Lung (tissue), 12 donors: ENCODE data around the gene TMEM207. TPM values are rescaled to one million over a fixed set of nuclear protein-coding genes. Genes with fewer than 3 reads are reported as not detected.

Experiments
- ATAC-seq: fragments of 200-7000 bp; cut with Tn5 transposase; one replicate; pipeline ENCODE4 v1.9.1; 2020; ENCODE audit warnings: moderate number of reproducible peaks; ENCODE audit not compliant: insufficient read depth, low FRiP score
- DNase-seq, 3 donors: peaks; one replicate each; pipeline ENCODE4 v3.0.0-alpha.2; 2013 to 2017
- H3K27ac ChIP-seq, 2 donors: one replicate each; pipeline ENCODE4 v1.5.1; 2013; ENCODE audit warnings: mild to moderate bottlenecking in 2 of 2, moderate library complexity in 2 of 2, control low read depth in 1 of 2, inconsistent platforms in 1 of 2, low read depth in 1 of 2, low read length in 1 of 2
- H3K27me3 ChIP-seq, 3 donors: one replicate each; pipeline ENCODE4 v1.5.1; 2013; ENCODE audit warnings: low read length in 2 of 3; ENCODE audit not compliant: control insufficient read depth in 3 of 3, insufficient read depth in 3 of 3
- H3K36me3 ChIP-seq, 4 donors: one replicate each; pipeline ENCODE4 v1.5.1; 2013; ENCODE audit warnings: low read length in 4 of 4, mild to moderate bottlenecking in 1 of 4, moderate library complexity in 1 of 4; ENCODE audit not compliant: control insufficient read depth in 4 of 4, insufficient read depth in 4 of 4
- H3K4me1 ChIP-seq, 5 donors: one replicate each; pipeline ENCODE4 v1.5.1; 2013; ENCODE audit warnings: low read length in 5 of 5, mild to moderate bottlenecking in 2 of 5, moderate library complexity in 1 of 5; ENCODE audit not compliant: control insufficient read depth in 5 of 5, insufficient read depth in 5 of 5
- H3K4me3 ChIP-seq: one replicate; pipeline ENCODE4 v1.5.1; 2013; ENCODE audit warnings: mild to moderate bottlenecking, control low read depth, moderate library complexity
- H3K9ac ChIP-seq, 2 donors: one replicate each; pipeline ENCODE4 v1.5.1; 2013; ENCODE audit warnings: low read length in 2 of 2, control low read depth in 1 of 2; ENCODE audit not compliant: insufficient read depth in 1 of 2
- H3K9me3 ChIP-seq, 4 donors: one replicate each; pipeline ENCODE4 v1.5.1; 2013; ENCODE audit warnings: low read length in 3 of 4, mild to moderate bottlenecking in 1 of 4, moderate library complexity in 1 of 4; ENCODE audit not compliant: control insufficient read depth in 4 of 4, insufficient read depth in 3 of 4
- WGBS, 2 donors: extraction: QIAGEN DNeasy Blood & Tissue Kit; methylation state at CpG; one replicate each; pipeline ENCODE4 v1.1.7; 2013; 5-methylcytosine and 5-hydroxymethylcytosine counted together
- polyA plus RNA-seq, 2 donors: library from polyadenylated mRNA; stranded (reverse); fragments of 200-250 nt; gene quantifications; one replicate each; pipeline ENCODE4 v1.2.1, GENCODE V29; 2013
- total RNA-seq, 2 donors: library from RNA; depleted of rRNA in 1 of 2; stranded (reverse); fragments of >200 nt in 1 of 2; gene quantifications; one replicate each; pipeline ENCODE4 v1.2.1, GENCODE V29; 2014 to 2021
- TF ChIP-seq, protein P1 (sequence below): IDR thresholded peaks from 2 replicates; pipeline ENCODE4 v1.5.1; 2012; ENCODE audit warnings: mild to moderate bottlenecking; ENCODE audit errors: control extremely low read depth, extremely low read depth
- donor health status: control.
- donor health status: control.
- donor health status: Bipolar disorder and iron deficiency.
- donor health status: healthy.
- donor health status: DM: yes; HTN: yes; CAD: no.

TMEM207 gene
- total and polyA plus RNA-seq, 4 donors: not detected

DNA sequence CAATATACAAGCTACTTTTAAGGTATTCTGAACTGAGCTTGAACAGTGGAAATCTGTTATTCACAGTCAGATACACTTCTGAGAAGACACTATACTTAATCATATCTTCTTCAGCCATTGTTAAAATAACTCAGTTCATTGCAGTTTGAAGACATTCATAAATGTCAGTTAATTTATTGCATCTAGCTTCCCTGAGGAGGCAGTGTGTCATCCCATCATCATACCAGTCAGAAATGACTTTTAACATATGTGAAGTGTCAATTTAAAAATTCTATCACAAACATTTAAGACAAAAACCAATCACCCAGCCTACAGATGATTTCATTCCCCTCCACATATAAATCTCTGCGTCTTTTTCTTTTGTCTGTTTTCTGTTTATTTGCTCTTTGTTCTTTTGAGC lies 7.5 kb downstream of the TMEM207 start:
- ATAC-seq (no peak), DNase-seq (no peak)
- Histone ChIP-seq H3K27ac (no peak overlapping the region), H3K9me3 (no peaks in the 10 kb centered on the region), H3K4me3 (no peak overlapping the region), H3K9ac (no peak overlapping the region), H3K27me3 (no peaks in the 10 kb centered on the region), H3K36me3 (no peaks in the 10 kb centered on the region), H3K4me1 (peaks cover 0 to 3% (median 0%) of the 10 kb centered on the region in 5 donors)
- TF ChIP-seq, protein P1, sequence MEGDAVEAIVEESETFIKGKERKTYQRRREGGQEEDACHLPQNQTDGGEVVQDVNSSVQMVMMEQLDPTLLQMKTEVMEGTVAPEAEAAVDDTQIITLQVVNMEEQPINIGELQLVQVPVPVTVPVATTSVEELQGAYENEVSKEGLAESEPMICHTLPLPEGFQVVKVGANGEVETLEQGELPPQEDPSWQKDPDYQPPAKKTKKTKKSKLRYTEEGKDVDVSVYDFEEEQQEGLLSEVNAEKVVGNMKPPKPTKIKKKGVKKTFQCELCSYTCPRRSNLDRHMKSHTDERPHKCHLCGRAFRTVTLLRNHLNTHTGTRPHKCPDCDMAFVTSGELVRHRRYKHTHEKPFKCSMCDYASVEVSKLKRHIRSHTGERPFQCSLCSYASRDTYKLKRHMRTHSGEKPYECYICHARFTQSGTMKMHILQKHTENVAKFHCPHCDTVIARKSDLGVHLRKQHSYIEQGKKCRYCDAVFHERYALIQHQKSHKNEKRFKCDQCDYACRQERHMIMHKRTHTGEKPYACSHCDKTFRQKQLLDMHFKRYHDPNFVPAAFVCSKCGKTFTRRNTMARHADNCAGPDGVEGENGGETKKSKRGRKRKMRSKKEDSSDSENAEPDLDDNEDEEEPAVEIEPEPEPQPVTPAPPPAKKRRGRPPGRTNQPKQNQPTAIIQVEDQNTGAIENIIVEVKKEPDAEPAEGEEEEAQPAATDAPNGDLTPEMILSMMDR: no peak
- WGBS, 2 donors: 93 to 95% methylated on average over 1 of the region's 1 CpG

DNA sequence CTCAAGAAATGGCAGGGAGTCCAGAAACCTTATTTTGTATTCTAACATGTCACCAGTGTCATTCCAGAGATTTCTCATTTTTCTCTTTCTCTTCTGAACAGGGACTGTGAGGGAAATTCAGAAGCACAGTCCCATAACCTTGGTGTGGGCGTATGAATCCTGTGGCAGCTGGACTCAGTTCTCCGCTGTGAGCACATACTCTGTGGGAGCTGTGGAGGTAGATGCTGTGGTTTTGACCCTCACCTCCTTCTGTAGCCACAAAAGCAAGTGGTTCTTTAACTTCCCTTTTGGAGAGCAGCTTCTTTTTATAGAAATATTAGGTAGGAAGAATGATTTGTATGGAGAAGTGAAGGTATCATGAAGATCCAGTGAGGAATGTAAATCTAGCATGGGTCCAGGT lies 13.4 kb downstream of the TMEM207 start:
- H3K9me3 ChIP-seq: no peaks in the 10 kb centered on the region
- H3K9ac ChIP-seq: no peak overlapping the region
- no peak overlapping the region for H3K4me3 ChIP-seq
- DNase-seq (no peak), ATAC-seq (no peak)
- H3K4me1 ChIP-seq: no peaks in the 10 kb centered on the region
- no peaks in the 10 kb centered on the region for H3K36me3 ChIP-seq
- WGBS, 2 donors: 35 to 65% methylated on average over 2 of the region's 2 CpGs
- no peaks in the 10 kb centered on the region for H3K27me3 ChIP-seq
- no peak overlapping the region for H3K27ac ChIP-seq
- TF ChIP-seq, protein P1: no peak

DNA sequence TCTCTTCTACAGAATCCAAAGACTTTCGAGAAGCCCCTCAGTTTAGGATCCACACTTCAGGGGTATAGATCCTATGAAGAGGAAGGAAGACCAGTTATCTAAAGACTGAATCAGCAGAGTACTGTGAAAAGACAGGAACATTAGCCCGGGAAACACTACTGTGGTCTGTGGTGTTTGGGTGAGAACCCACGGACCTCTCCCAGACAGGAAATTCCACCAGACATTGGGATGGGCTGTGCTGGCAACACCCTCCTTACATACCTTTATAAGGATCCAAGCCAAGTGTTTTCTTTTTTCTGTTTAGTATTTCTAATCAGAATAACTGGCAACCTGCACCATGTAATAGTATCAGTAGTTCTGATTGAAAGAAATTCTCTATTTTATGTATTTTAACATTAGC lies 14.1 kb downstream of the TMEM207 start:
- ATAC-seq (no peak), DNase-seq (no peak)
- Histone ChIP-seq H3K9ac (no peak overlapping the region), H3K27ac (no peak overlapping the region), H3K4me3 (no peak overlapping the region), H3K27me3 (no peaks in the 10 kb centered on the region), H3K4me1 (no peaks in the 10 kb centered on the region), H3K36me3 (no peaks in the 10 kb centered on the region), H3K9me3 (no peaks in the 10 kb centered on the region)
- WGBS, 2 donors: 34 to 45% methylated on average over 3 of the region's 3 CpGs
- TF ChIP-seq, protein P1: no peak

DNA sequence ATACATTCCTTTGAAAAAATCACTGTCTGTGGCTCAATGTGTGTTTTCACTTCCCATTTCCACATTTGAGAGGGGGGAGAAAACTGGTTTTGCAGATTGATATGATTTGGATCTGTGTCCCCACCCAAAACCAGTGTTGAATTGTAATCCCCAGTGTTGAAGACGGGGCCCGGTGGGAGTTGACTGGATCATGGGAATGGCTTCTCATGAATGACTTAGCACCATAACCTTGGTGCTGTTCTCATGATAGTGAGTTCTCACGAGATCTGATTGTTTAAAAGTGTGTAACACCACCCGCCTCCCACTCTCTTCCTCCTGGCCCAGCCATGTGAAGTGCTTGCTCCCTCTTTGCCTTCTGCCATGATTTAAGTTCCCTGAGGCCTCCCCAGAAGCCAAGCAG lies 16.1 kb downstream of the TMEM207 start:
- DNase-seq: no peak
- Histone ChIP-seq H3K36me3 (no peaks in the 10 kb centered on the region), H3K9me3 (no peaks in the 10 kb centered on the region), H3K9ac (no peak overlapping the region), H3K4me3 (no peak overlapping the region), H3K4me1 (no peaks in the 10 kb centered on the region), H3K27me3 (no peaks in the 10 kb centered on the region), H3K27ac (no peak overlapping the region)
- WGBS, 2 donors: 88 to 92% methylated on average over 4 of the region's 4 CpGs
- ATAC-seq: no peak
- TF ChIP-seq, protein P1: no peak
